Measurements from ENCODE around the gene ATG9B.

ATG9B gene

DNA sequence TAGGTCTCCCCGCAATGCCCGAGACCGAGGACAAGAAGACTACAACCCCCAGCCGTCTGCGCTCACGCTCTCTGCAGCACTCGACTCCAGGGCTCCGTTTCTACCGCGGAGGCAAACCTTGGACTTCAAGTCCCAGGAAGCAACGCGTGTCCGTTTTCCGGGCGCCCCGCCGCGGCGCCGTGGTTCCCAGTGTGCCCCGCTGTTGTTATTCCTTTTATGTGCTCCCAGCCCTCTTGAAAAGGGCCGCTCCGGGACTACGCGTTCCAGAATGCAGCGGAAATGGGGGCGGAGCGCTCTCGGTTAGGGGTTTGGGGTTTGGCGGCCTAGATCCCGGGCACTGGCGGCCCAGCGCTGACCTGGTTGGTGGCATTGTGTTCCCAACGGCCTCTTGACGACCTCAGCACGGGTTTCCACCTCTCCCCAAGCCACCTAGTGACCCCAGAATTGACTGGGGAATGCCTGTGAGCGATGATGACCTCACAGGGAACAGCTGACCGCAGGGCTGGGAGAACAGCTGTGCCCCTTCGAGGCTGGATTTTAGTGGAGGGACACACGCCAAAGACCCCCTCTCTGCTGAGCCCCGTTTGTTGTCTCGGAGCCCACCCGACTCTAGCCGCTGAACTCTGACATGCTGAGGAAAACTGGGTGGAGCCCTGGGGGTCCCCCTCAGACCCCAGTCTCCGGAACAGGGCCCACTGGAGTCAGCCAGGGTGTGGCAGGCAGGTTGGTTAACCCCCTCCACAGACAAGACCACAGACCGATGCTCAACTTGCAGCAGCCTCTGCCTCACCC, 33.9 kb upstream of the ATG9B start:
- peaks cover 32% of the 10 kb centered on the region for H3K4me1 ChIP-seq (ENCODE audit: control insufficient read depth, insufficient read depth, low read length, poor library complexity, severe bottlenecking)
- H3K36me3 ChIP-seq (ENCODE audit: control insufficient read depth, insufficient read depth, low read length) = peaks cover 13% of the 10 kb centered on the region
- H3K9me3 ChIP-seq (ENCODE audit: control insufficient read depth, low read length) = no peaks in the 10 kb centered on the region
- H3K4me3 ChIP-seq (ENCODE audit: extremely low read depth, insufficient read depth, low read length, poor library complexity, severe bottlenecking) = peak overlapping the region; percentile 85
- WGBS, 2 experiments (ENCODE audit: insufficient coverage in 2 of 2) = 5 to 6% methylated on average over 34 to 36 of the region's 46 CpGs
- peak overlapping the region; percentile 96 for H3K27ac ChIP-seq (ENCODE audit: low read depth, low read length, severe bottlenecking)

DNA sequence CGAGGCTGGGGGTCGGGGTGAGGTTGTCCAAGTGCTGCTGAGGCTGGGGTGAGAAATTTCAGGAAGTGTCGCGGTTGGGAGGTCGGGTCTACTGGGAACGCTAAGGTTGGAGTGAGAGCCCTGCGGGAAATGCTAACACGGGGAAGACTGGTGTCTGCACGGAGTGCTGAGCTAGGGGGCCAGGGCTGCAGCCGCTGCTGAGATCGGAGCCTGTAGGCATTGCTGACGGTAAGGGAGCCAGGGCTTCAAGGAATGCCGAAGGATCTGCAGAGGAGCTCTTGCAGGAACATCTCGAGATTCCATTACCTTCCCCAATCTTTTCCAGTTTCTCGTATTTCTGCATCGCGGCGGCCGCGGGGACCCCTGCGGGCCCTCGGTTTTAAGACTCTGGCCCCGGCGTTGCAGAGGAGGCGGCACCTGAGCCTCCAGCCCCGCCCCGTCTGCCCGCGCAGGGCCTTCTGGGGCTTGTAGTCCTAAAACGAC, 33.3 kb upstream of the ATG9B start, which contains the start of gene CDK5:
Gene CDK5, minus strand, starts transcription at position 392 of the 483 bp plus-strand sequence. Its CDS starts 49 bp downstream, at position 343.
- Histone ChIP-seq H3K4me1 (ENCODE audit: control insufficient read depth, insufficient read depth, low read length, poor library complexity, severe bottlenecking) (peaks cover 32% of the 10 kb centered on the region), H3K27ac (ENCODE audit: low read depth, low read length, severe bottlenecking) (peak within 1 kb of the TSS; percentile 96), H3K9me3 (ENCODE audit: control insufficient read depth, low read length) (no peaks in the 10 kb centered on the region), H3K36me3 (ENCODE audit: control insufficient read depth, insufficient read depth, low read length) (peaks cover 13% of the 10 kb centered on the region), H3K4me3 (ENCODE audit: extremely low read depth, insufficient read depth, low read length, poor library complexity, severe bottlenecking) (peak within 1 kb of the TSS; percentile 85)
- 0 to 1% methylated on average over 24 to 30 of the region's 30 CpGs for WGBS, 2 experiments (ENCODE audit: insufficient coverage in 2 of 2)

DNA sequence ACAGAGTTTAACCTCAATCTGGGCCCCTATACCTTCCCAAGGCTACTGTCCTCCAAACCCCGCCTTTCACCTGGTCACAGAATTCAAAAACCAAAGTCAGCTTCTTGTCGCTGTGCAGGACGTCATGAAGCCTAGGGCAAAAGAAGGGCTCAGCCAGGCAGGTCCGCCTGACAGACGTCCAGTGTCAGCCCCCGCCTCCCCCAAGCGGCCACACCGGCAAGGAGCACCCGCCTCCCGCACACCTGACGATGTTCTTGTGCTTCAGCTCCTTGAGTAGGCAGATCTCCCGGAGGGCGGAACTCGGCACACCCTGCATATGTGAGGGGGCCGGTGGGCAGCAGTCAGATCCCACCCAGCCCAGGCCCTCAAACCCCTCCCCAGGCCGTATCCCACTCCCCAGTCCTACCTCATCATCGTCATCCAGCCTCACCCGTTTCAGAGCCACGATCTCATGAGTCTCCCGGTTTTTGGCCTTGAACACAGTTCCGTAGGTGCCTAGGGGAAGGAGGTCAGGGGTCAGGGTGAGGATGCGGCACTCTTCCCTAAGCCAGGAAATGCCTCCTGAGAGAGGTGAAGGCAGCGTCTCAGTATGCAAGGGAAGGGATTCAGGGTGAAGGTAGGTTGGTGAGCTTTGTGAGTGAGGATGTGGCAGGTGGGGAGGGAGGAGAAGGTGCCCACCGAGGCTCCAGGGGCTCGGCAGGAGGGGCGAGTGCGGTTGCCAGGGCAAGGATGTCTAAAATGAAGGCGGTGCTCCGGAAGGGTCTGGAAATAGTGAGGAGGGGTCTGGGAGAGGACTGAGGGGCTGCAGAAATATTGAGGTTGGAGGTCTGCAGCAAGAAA, 32.6 kb upstream of the ATG9B start:
- peaks cover 12% of the 10 kb centered on the region for H3K36me3 ChIP-seq (ENCODE audit: control insufficient read depth, insufficient read depth, low read length)
- no peak overlapping the region for H3K27ac ChIP-seq (ENCODE audit: low read depth, low read length, severe bottlenecking)
- no peaks in the 10 kb centered on the region for H3K9me3 ChIP-seq (ENCODE audit: control insufficient read depth, low read length)
- 31 to 37% methylated on average over 20 to 29 of the region's 29 CpGs for WGBS, 2 experiments (ENCODE audit: insufficient coverage in 2 of 2)
- H3K4me3 ChIP-seq (ENCODE audit: extremely low read depth, insufficient read depth, low read length, poor library complexity, severe bottlenecking) = peak overlapping the region; percentile 85
- peaks cover 26% of the 10 kb centered on the region for H3K4me1 ChIP-seq (ENCODE audit: control insufficient read depth, insufficient read depth, low read length, poor library complexity, severe bottlenecking)

DNA sequence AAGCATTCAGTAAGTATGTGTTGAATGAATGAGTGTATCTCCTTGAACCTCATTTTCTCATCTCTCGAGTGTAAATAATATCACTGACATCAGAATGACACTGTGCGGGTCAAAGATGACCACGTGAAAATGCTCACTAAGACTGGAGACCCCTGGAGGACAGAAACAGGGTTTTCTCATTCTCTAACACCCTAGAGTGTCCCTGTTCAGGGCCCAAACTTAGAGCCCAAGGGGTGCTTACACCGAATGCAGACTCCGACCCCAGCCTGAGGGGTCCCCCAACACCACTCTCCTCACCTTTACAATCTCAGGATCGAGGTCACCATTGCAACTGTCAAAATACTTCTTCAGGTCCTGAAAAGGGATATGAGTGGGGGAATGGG, 32.0 kb upstream of the ATG9B start:
- H3K4me3 ChIP-seq (ENCODE audit: extremely low read depth, insufficient read depth, low read length, poor library complexity, severe bottlenecking) = no peak overlapping the region
- 94 to 100% methylated on average over 2 to 4 of the region's 6 CpGs for WGBS, 2 experiments (ENCODE audit: insufficient coverage in 2 of 2)
- peaks cover 20% of the 10 kb centered on the region for H3K4me1 ChIP-seq (ENCODE audit: control insufficient read depth, insufficient read depth, low read length, poor library complexity, severe bottlenecking)
- no peak overlapping the region for H3K27ac ChIP-seq (ENCODE audit: low read depth, low read length, severe bottlenecking)
- peaks cover 7% of the 10 kb centered on the region for H3K36me3 ChIP-seq (ENCODE audit: control insufficient read depth, insufficient read depth, low read length)
- no peaks in the 10 kb centered on the region for H3K9me3 ChIP-seq (ENCODE audit: control insufficient read depth, low read length)

DNA sequence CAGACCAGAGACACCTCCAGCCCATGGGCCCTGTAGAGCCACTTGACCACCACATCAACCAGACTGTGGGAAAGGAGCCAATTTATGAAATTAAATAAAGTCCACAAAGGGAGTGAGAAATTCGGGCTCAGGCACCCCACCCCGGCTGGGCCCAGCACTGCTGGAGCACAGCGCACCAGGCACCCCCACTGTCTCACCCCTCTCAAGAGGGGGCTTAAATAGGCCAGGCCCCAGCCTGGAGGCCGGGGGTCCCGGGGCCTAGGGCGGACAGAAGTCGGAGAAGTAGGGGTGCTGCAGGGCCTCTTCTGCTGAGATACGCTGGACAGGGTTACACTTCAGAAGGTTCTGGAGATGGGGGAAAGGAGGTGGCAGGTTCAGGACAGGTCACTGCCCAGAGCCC, 29.5 kb upstream of the ATG9B start:
- no peaks in the 10 kb centered on the region for H3K9me3 ChIP-seq (ENCODE audit: control insufficient read depth, low read length)
- H3K4me1 ChIP-seq (ENCODE audit: control insufficient read depth, insufficient read depth, low read length, poor library complexity, severe bottlenecking) = peaks cover 9% of the 10 kb centered on the region
- H3K4me3 ChIP-seq (ENCODE audit: extremely low read depth, insufficient read depth, low read length, poor library complexity, severe bottlenecking) = no peak overlapping the region
- H3K36me3 ChIP-seq (ENCODE audit: control insufficient read depth, insufficient read depth, low read length) = peaks cover 7% of the 10 kb centered on the region
- H3K27ac ChIP-seq (ENCODE audit: low read depth, low read length, severe bottlenecking) = no peak overlapping the region
- WGBS, 2 experiments (ENCODE audit: insufficient coverage in 2 of 2) = 93 to 94% methylated on average over 3 to 8 of the region's 8 CpGs

DNA sequence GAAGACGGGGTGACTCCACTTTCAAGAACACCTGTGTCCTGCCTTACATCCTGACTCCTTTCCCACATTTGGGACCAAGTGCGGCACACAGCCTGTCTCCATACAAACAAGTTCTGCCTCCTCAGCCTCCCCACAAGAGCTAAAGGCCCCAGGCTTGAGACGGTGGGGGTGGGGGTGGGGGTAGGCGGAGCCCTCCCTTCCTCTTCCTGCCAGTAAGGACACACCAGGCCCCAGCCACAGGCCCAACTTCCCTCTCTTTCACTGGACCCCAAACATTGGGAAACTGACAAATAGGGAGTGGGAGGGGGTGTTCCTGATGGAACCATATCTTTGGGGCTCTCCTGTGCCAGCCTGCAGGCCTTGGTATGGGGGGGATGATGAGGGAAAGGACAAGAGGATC, 28.8 kb upstream of the ATG9B start:
- no peak overlapping the region for H3K27ac ChIP-seq (ENCODE audit: low read depth, low read length, severe bottlenecking)
- H3K36me3 ChIP-seq (ENCODE audit: control insufficient read depth, insufficient read depth, low read length) = peaks cover 7% of the 10 kb centered on the region
- H3K4me1 ChIP-seq (ENCODE audit: control insufficient read depth, insufficient read depth, low read length, poor library complexity, severe bottlenecking) = peaks cover 4% of the 10 kb centered on the region
- WGBS, 2 experiments (ENCODE audit: insufficient coverage in 2 of 2) = 60 to 100% methylated on average over 1 of the region's 4 CpGs
- H3K9me3 ChIP-seq (ENCODE audit: control insufficient read depth, low read length) = no peaks in the 10 kb centered on the region
- H3K4me3 ChIP-seq (ENCODE audit: extremely low read depth, insufficient read depth, low read length, poor library complexity, severe bottlenecking) = no peak overlapping the region

DNA sequence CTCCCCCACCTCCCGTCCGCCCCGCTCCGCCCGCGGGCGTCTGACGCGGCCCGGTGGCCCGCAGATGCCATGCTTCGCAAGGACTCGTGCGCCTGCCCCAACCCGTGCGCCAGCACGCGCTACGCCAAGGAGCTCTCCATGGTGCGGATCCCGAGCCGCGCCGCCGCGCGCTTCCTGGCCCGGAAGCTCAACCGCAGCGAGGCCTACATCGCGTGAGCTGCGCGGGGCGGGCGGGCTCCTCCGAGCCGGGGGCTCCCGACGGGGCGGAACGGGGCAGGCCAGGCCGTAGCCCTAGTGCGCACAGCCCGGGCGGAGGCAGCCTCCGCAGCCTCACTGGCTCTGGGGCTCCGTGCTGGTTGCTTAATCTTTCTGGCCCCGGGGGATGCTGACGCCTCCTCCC, 26.8 kb upstream of the ATG9B start:
- 2 to 5% methylated on average over 31 to 35 of the region's 50 CpGs for WGBS, 2 experiments (ENCODE audit: insufficient coverage in 2 of 2)
- H3K4me3 ChIP-seq (ENCODE audit: extremely low read depth, insufficient read depth, low read length, poor library complexity, severe bottlenecking) = no peak overlapping the region
- no peak overlapping the region for H3K27ac ChIP-seq (ENCODE audit: low read depth, low read length, severe bottlenecking)
- H3K4me1 ChIP-seq (ENCODE audit: control insufficient read depth, insufficient read depth, low read length, poor library complexity, severe bottlenecking) = no peaks in the 10 kb centered on the region
- H3K36me3 ChIP-seq (ENCODE audit: control insufficient read depth, insufficient read depth, low read length) = peaks cover 7% of the 10 kb centered on the region
- H3K9me3 ChIP-seq (ENCODE audit: control insufficient read depth, low read length) = no peaks in the 10 kb centered on the region

DNA sequence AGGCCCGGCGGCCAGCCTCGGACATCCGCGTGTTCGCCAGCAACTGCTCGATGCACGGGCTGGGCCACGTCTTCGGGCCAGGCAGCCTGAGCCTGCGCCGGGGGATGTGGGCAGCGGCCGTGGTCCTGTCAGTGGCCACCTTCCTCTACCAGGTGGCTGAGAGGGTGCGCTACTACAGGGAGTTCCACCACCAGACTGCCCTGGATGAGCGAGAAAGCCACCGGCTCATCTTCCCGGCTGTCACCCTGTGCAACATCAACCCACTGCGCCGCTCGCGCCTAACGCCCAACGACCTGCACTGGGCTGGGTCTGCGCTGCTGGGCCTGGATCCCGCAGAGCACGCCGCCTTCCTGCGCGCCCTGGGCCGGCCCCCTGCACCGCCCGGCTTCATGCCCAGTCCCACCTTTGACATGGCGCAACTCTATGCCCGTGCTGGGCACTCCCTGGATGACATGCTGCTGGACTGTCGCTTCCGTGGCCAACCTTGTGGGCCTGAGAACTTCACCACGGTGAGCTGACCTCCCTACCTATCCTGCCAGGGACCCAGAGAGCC, 24.7 kb upstream of the ATG9B start:
- 93 to 94% methylated on average over 34 to 38 of the region's 38 CpGs for WGBS, 2 experiments (ENCODE audit: insufficient coverage in 2 of 2)
- Histone ChIP-seq H3K4me1 (ENCODE audit: control insufficient read depth, insufficient read depth, low read length, poor library complexity, severe bottlenecking) (no peaks in the 10 kb centered on the region), H3K36me3 (ENCODE audit: control insufficient read depth, insufficient read depth, low read length) (peaks cover 3% of the 10 kb centered on the region), H3K9me3 (ENCODE audit: control insufficient read depth, low read length) (no peaks in the 10 kb centered on the region), H3K4me3 (ENCODE audit: extremely low read depth, insufficient read depth, low read length, poor library complexity, severe bottlenecking) (no peak overlapping the region), H3K27ac (ENCODE audit: low read depth, low read length, severe bottlenecking) (no peak overlapping the region)

DNA sequence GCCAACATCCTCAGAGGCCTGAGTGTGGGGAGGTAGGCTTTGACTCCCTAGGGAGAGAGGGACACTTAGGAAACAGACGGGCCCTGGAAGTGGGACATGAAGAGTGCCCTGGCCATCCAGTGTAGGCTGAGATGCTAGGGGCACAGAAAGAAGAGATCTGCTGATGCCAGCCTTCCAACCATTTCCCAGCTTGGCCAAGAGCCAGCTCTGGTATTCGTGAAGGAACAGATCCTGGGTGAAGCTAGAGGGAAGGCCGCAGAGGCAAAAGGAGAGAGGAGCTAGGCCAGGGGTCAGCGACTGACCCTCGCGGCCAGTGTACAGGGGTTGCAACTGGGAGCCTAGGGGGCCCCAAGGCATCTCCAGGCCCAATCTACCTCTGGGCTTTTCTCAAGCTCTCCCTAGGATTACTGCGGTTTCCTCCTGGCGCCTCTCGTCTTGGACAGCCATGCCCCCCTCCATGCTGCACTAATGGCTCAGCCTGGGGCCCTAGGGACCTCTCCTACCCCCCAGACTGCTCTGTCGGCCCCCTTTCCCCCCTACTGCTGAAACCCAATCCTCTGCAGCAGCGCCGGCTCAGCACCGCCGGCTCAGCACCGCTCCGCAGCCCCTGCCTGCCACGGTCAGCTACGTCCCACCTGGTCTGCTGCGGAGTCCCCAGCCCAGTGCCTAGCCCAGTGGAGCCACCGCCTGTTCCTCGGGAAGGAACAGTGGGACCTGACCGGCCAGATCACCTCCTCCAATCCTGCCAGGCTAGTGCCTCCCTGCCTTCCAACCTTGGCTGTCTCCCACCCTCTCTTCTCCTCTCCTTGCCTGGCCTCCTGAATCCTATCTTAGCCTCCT, 23.9 kb upstream of the ATG9B start, which contains the start of gene ASIC3:
Gene ASIC3, plus strand, starts transcription at position 556 of the 840 bp plus-strand sequence. CDS start 355 bp downstream, outside the sequence.
- Histone ChIP-seq H3K4me3 (ENCODE audit: extremely low read depth, insufficient read depth, low read length, poor library complexity, severe bottlenecking) (no peak within 1 kb of the TSS), H3K27ac (ENCODE audit: low read depth, low read length, severe bottlenecking) (no peak within 1 kb of the TSS), H3K36me3 (ENCODE audit: control insufficient read depth, insufficient read depth, low read length) (no peaks in the 10 kb centered on the region), H3K4me1 (ENCODE audit: control insufficient read depth, insufficient read depth, low read length, poor library complexity, severe bottlenecking) (no peaks in the 10 kb centered on the region), H3K9me3 (ENCODE audit: control insufficient read depth, low read length) (no peaks in the 10 kb centered on the region)
- WGBS, 2 experiments (ENCODE audit: insufficient coverage in 2 of 2) = 87 to 91% methylated on average over 20 of the region's 22 CpGs

Measured in mesodermal cell (in vitro differentiated cells).